OCI-LY7 (cell line): ENCODE data around the gene PLCB3.

Source experiments
- EZH2phosphoT487 ChIP-seq: fragments of 200-600 bp; sonication (generic); IDR thresholded peaks from 2 replicates; pipeline ENCODE4 v1.6.1; 2018; ENCODE audit warnings: low read depth, borderline replicate concordance, mild to moderate bottlenecking, mixed run types, antibody characterized with exemption, low read length, moderate library complexity, mixed read lengths
- TF ChIP-seq, protein P1 (sequence below): fragments of 200-600 bp; sonication (generic); conservative IDR thresholded peaks from 2 replicates; pipeline ENCODE4 v1.5.1; 2014; ENCODE audit warnings: mild to moderate bottlenecking, antibody characterized with exemption, low read length, moderate library complexity, mixed read lengths

DNA sequence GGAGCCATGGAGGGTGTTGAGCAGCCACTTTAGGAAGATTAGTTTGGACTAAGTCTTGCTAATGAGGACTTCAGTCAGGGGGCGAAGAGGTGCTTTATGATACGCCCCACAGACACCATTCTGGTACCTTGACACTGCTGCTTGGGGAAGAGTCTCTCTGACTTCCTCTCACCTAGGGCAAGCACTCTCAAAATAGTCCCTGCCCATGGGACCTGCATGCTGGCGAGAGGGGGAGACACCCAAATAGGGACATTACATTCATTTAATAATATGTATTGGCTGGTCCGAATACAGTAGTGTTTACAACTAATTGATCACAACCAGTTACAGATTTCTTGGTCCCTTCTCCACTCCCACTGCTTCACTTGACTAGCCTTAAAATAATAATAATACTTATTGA is 44.4 kb downstream of the PLCB3 start:
- TF ChIP-seq, protein P1, sequence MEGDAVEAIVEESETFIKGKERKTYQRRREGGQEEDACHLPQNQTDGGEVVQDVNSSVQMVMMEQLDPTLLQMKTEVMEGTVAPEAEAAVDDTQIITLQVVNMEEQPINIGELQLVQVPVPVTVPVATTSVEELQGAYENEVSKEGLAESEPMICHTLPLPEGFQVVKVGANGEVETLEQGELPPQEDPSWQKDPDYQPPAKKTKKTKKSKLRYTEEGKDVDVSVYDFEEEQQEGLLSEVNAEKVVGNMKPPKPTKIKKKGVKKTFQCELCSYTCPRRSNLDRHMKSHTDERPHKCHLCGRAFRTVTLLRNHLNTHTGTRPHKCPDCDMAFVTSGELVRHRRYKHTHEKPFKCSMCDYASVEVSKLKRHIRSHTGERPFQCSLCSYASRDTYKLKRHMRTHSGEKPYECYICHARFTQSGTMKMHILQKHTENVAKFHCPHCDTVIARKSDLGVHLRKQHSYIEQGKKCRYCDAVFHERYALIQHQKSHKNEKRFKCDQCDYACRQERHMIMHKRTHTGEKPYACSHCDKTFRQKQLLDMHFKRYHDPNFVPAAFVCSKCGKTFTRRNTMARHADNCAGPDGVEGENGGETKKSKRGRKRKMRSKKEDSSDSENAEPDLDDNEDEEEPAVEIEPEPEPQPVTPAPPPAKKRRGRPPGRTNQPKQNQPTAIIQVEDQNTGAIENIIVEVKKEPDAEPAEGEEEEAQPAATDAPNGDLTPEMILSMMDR = no peak
- no peak for TF ChIP-seq EZH2phosphoT487
